Breast epithelium (tissue), 3 donors: Measurements from ENCODE around the gene IL37.

ENCODE experiments used
- POLR2A ChIP-seq: fragments of 450-650 bp; IDR thresholded peaks from one replicate; pipeline ENCODE4 v1.6.1; 2016; ENCODE audit warnings: antibody characterized with exemption, mild to moderate bottlenecking, moderate library complexity
- POLR2AphosphoS5 ChIP-seq, 3 donors: sonication (generic); formaldehyde crosslinking; IDR thresholded peaks; one replicate each; pipeline ENCODE4 v1.6.1; 2017; ENCODE audit warnings: antibody characterized with exemption in 3 of 3
- TF ChIP-seq, protein P1 (sequence below), 3 donors: fragments of 450-650 bp; IDR thresholded peaks; one replicate each; pipeline ENCODE4 v1.5.1; 2016 to 2017; ENCODE audit warnings: antibody characterized with exemption in 3 of 3, mild to moderate bottlenecking in 3 of 3, moderate library complexity in 3 of 3

DNA sequence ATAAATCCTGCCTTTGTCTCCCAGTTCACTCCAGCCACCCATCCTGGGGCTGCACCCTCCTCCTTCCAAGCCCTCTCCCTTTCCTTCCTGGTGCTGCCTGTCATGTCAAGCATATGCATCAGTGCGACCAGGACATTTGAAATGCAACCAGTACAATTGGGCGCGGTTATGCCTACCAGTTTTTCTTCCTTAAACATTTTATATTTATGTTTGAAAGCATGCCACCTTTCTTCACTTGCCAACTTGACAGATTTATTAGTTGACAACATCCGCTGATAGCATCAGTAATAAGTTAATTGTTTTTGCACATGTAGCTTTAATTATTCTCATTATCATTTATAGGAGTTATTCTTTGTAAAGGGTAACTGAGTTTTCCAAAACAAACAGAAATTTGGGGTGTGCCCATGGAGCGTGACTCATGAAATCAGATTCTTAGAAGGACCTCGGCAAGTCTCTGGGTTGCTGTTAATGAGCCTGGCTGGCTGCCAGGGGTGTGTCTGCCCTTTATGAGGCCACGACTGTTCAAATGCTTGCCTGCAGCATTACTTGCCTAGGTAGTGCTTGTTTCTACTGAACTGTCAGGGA lies 41.6 kb upstream of the IL37 start:
- TF ChIP-seq, protein P1, sequence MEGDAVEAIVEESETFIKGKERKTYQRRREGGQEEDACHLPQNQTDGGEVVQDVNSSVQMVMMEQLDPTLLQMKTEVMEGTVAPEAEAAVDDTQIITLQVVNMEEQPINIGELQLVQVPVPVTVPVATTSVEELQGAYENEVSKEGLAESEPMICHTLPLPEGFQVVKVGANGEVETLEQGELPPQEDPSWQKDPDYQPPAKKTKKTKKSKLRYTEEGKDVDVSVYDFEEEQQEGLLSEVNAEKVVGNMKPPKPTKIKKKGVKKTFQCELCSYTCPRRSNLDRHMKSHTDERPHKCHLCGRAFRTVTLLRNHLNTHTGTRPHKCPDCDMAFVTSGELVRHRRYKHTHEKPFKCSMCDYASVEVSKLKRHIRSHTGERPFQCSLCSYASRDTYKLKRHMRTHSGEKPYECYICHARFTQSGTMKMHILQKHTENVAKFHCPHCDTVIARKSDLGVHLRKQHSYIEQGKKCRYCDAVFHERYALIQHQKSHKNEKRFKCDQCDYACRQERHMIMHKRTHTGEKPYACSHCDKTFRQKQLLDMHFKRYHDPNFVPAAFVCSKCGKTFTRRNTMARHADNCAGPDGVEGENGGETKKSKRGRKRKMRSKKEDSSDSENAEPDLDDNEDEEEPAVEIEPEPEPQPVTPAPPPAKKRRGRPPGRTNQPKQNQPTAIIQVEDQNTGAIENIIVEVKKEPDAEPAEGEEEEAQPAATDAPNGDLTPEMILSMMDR (IDR thresholded peaks at IDR 0.05) = no peak
- TF ChIP-seq POLR2A (no peak), POLR2AphosphoS5 (IDR thresholded peaks at IDR 0.05) (no peak)
